KMS-11 (cell line): ENCODE results near the gene CBY1.

Experiments used
- H2AFZ ChIP-seq: fragments of 200-600 bp; sonication (generic); 2 replicates; pipeline ENCODE4 v1.6.1; 2016; ENCODE audit warnings: antibody characterized with exemption, mixed run types, low read depth
- H3K27ac ChIP-seq: fragments of 200-600 bp; sonication (generic); 2 replicates; pipeline ENCODE4 v1.6.1; 2016; ENCODE audit warnings: mild to moderate bottlenecking, mixed run types
- H3K27me3 ChIP-seq: fragments of 200-600 bp; sonication (generic); 2 replicates; pipeline ENCODE4 v1.6.1; 2017; ENCODE audit warnings: mild to moderate bottlenecking, low read depth, mixed run types, moderate library complexity; ENCODE audit not compliant: insufficient read depth
- H3K36me3 ChIP-seq: fragments of 200-600 bp; sonication (generic); 2 replicates; pipeline ENCODE4 v1.6.1; 2017; ENCODE audit warnings: mild to moderate bottlenecking, mixed run types; ENCODE audit not compliant: insufficient read depth
- H3K4me1 ChIP-seq: fragments of 200-600 bp; sonication (generic); 2 replicates; pipeline ENCODE4 v1.6.1; 2016; ENCODE audit warnings: mild to moderate bottlenecking, low read depth, mixed run types; ENCODE audit not compliant: poor library complexity, severe bottlenecking
- H3K4me2 ChIP-seq: fragments of 200-600 bp; sonication (generic); 2 replicates; pipeline ENCODE4 v1.7.0; 2016; ENCODE audit warnings: mild to moderate bottlenecking, mixed run types
- H3K4me3 ChIP-seq: fragments of 200-600 bp; sonication (generic); IDR thresholded peaks from 2 replicates; pipeline ENCODE4 v1.6.1; 2017; ENCODE audit warnings: low read depth, low read length, mixed read lengths; ENCODE audit not compliant: insufficient read depth
- H3K79me2 ChIP-seq: fragments of 200-600 bp; sonication (generic); 2 replicates; pipeline ENCODE4 v1.6.1; 2016; ENCODE audit warnings: low read depth, mixed run types; ENCODE audit not compliant: insufficient read depth
- H3K9ac ChIP-seq: fragments of 200-600 bp; sonication (generic); 2 replicates; pipeline ENCODE4 v1.6.1; 2016; ENCODE audit warnings: mild to moderate bottlenecking, mixed run types
- H4K20me1 ChIP-seq: fragments of 200-600 bp; sonication (generic); 2 replicates; pipeline ENCODE4 v1.6.1; 2016; ENCODE audit warnings: mild to moderate bottlenecking, mixed run types; ENCODE audit not compliant: insufficient read depth
- TF ChIP-seq, protein P1 (sequence below): fragments of 200-600 bp; sonication (generic); conservative IDR thresholded peaks from 2 replicates; pipeline ENCODE4 v1.6.1; 2017; ENCODE audit warnings: low read depth, mild to moderate bottlenecking, antibody characterized with exemption, low read length, moderate library complexity, mixed read lengths

The CBY1 gene

DNA sequence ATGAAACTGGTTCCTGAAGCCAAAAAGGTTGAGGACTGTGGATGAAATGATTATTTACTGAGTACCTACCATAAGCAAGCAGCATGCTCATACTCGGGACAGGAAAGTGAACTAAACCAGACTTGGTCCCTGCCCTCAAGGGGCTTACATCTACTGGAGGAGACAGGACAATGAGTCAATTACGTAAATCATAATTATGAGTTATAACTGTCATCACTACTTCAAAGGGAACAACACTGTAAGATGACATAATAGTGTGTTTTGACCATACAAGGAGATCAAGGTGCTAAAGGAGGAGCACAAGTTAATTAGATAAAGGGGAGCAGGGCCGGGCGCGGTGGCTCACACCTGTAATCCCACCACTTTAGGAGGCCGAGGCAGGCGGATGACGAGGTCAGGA lies 2.7 kb upstream of the CBY1 start:
- TF ChIP-seq, protein P1, sequence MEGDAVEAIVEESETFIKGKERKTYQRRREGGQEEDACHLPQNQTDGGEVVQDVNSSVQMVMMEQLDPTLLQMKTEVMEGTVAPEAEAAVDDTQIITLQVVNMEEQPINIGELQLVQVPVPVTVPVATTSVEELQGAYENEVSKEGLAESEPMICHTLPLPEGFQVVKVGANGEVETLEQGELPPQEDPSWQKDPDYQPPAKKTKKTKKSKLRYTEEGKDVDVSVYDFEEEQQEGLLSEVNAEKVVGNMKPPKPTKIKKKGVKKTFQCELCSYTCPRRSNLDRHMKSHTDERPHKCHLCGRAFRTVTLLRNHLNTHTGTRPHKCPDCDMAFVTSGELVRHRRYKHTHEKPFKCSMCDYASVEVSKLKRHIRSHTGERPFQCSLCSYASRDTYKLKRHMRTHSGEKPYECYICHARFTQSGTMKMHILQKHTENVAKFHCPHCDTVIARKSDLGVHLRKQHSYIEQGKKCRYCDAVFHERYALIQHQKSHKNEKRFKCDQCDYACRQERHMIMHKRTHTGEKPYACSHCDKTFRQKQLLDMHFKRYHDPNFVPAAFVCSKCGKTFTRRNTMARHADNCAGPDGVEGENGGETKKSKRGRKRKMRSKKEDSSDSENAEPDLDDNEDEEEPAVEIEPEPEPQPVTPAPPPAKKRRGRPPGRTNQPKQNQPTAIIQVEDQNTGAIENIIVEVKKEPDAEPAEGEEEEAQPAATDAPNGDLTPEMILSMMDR: no peak
- H2AFZ ChIP-seq: no peak overlapping the region

DNA sequence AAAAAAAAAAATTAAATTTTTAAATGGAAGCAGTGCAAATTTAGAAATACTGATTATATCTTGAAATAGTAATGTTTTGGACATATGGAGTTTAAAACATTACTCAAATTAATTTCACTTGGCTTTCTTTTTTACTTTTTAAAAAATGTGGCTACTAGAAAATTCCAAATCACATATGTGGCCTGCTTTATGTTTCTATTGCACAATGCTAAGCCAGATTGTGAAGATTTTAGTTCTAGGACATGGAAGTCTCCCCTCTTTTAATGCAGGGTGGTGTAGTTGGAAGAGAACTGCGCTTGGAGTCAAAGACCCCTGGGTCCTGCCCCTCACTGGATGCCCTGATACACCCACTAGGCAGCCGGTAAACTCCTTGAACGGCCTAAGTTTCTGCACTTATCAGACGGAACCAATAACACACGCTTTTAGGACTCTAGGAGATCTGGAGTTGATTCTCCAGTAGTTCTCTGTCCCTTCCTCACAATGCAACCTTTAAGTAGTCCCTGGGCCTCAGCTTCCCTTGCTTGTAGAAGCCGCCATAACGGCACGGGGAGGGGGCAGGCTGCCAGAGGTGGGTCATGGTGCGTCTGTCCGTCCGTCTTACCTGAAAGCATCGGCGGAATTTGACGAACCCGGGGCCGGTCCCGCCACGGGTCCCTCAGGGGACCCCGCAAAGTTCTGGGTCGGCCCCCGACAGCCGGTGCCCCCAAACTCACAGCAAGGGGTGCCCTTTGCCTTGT lies 751 bp upstream of the CBY1 start:
- H3K4me3 ChIP-seq: peak overlapping the region; percentile 75
- H3K4me2 ChIP-seq: peak overlapping the region; percentile 70
- no peaks in the 10 kb centered on the region; the same call in 1 of the 2 replicates for H3K79me2 ChIP-seq
- peak overlapping the region; percentile 86 for H2AFZ ChIP-seq
- H3K36me3 ChIP-seq: no peaks in the 10 kb centered on the region
- peaks cover 17% of the 10 kb centered on the region for H3K4me1 ChIP-seq
- no peaks in the 10 kb centered on the region for H3K27me3 ChIP-seq
- H3K27ac ChIP-seq: peak overlapping the region; percentile 83
- H3K9ac ChIP-seq: peak overlapping the region; percentile 90
- H4K20me1 ChIP-seq: no peaks in the 10 kb centered on the region
- TF ChIP-seq, protein P1: no peak

More for the DNA sequence above, 2.7 kb upstream of the CBY1 start:
- no peaks in the 10 kb centered on the region for H3K27me3 ChIP-seq
- H3K27ac ChIP-seq: no peak overlapping the region
- H3K4me2 ChIP-seq: no peak overlapping the region
- no peak overlapping the region for H3K4me3 ChIP-seq
- H4K20me1 ChIP-seq: no peaks in the 10 kb centered on the region
- H3K79me2 ChIP-seq: no peaks in the 10 kb centered on the region; the same call in 1 of the 2 replicates
- peaks cover 17% of the 10 kb centered on the region for H3K4me1 ChIP-seq
- H3K9ac ChIP-seq: no peak overlapping the region
- H3K36me3 ChIP-seq: no peaks in the 10 kb centered on the region

DNA sequence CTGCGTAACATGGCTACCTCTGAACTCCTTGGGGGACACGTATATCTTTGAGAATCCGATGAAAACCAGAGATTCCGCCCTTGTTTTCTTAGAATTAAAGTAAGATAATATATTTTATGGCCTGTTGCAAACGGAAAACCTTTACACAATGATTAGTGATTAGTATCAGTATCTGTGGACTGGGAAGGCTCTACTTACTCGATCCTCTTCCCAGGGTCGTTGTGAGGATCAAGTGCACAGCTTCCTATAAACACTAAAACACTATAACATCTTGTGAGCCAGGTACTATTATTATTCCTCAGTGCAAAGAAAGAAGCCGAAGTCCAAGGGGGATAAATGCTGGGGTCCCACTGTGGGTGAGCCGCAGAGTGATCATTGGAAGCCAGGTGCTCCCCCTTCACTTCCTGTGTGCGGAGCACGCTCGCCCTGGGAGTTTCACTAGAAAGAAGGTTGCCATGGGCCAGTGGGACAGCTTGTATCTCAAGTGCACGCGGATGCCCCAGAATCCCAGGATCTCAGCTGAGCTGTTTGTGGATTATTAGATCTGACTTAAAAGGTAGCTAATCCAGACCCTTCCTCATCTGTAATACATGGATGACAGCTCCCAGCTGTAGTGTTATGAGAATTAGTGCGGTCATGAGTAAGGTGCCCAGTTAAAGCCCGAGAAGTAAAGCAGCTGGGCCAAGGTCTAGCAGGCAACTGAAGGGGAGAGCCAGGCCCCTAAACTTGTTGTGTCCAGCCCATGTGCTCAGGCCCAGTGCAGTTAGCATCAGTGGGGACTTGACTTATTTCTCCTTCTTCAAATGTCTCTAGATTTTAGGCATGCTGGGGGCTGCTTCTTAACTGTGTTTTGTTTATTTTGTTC lies 839 bp downstream of the CBY1 start:
- no peaks in the 10 kb centered on the region for H3K36me3 ChIP-seq
- H3K4me3 ChIP-seq: peak overlapping the region; percentile 42
- peak overlapping the region; percentile 86 for H2AFZ ChIP-seq
- H4K20me1 ChIP-seq: no peaks in the 10 kb centered on the region
- no peaks in the 10 kb centered on the region for H3K27me3 ChIP-seq
- no peaks in the 10 kb centered on the region; the same call in 1 of the 2 replicates for H3K79me2 ChIP-seq
- TF ChIP-seq, protein P1: no peak
- H3K9ac ChIP-seq: peak overlapping the region; percentile 90
- peak overlapping the region; percentile 83 for H3K27ac ChIP-seq
- peaks cover 17% of the 10 kb centered on the region for H3K4me1 ChIP-seq
- H3K4me2 ChIP-seq: peak overlapping the region; percentile 70

DNA sequence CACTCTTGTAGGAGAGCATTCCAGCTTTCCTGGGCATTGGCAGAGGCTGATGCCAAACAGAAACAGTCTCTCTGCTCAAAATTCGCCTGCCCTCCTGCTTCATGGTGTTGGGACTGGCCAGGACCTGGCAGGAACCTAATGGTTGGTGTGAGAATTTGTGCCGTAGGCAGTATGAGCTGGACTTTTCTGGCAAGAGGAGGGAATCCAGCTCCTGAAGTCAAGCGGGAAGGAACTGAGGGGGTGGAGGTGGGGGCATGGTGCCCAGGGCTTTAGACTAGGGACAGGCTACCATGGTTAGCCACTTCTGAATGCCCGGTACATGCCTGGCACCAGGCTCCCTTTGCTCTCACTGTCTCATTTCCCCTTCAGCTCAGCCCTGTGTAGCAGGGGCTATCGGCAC lies 18.4 kb downstream of the CBY1 start:
- H3K4me1 ChIP-seq: no peaks in the 10 kb centered on the region
- H4K20me1 ChIP-seq: no peaks in the 10 kb centered on the region
- H3K4me2 ChIP-seq: no peak overlapping the region
- no peak overlapping the region for H3K9ac ChIP-seq
- no peak overlapping the region for H3K4me3 ChIP-seq
- no peaks in the 10 kb centered on the region for H3K79me2 ChIP-seq
- H2AFZ ChIP-seq: no peak overlapping the region
- H3K36me3 ChIP-seq: no peaks in the 10 kb centered on the region
- TF ChIP-seq, protein P1: no peak
- no peaks in the 10 kb centered on the region for H3K27me3 ChIP-seq
- H3K27ac ChIP-seq: no peak overlapping the region
